ENCODE results near the gene TRUB1.
"Not testable (repeated sequence)": the region's sequence is repeated elsewhere in the genome, so short reads cannot be mapped to it uniquely, and the experiment has no call there.

The TRUB1 gene

DNA sequence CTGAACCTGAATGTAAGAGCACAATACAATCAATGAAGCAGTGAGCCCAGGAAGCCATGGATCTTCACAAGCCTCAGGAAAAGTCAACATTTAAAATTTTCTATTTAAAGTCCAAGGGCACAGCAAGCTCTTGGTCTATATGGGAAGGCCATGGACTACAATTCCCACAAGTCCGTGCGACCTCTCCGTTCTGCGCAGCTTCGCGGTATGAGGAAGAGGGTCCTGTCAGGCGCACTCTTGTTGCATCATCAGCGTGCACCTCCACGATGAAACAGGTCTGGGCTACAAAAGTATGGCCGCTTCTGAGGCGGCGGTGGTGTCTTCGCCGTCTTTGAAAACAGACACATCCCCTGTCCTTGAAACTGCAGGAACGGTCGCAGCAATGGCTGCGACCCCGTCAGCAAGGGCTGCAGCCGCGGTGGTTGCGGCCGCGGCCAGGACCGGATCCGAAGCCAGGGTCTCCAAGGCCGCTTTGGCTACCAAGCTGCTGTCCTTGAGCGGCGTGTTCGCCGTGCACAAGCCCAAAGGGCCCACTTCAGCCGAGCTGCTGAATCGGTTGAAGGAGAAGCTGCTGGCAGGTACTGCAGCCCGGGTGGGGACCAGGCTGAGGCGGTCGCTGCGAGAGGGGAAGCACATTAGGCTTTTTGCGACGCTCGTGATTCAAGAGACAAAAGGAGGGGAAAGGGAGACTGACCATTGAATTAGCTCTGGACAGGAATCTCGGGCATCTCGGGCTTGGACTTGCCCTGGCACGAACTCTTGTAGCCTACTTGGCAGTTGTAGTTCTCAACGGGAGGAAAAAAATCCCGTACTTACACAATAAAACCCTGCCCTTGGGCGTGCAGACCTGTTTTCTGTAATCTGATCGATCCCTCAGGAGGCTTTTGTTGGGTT is at the start of gene TRUB1:
TSS of gene TRUB1 (plus strand) at position 234 of the 894 bp plus-strand sequence. CDS start at position 293, 59 bp downstream.
- Histone ChIP-seq H3K4me1 (ENCODE audit: control insufficient read depth, insufficient read depth, low read length) (peaks cover 7% of the 10 kb centered on the region), H3K27me3 (ENCODE audit: control insufficient read depth, insufficient read depth, low read length) (no peaks in the 10 kb centered on the region), H3K9ac (ENCODE audit: low read length) (peak within 1 kb of the TSS; percentile 95), H3K4me3 (ENCODE audit: low read length) (peak within 1 kb of the TSS; percentile 96), H3K27ac (ENCODE audit: low read depth, low read length) (peak within 1 kb of the TSS; percentile 86), H3K36me3 (ENCODE audit: control insufficient read depth, insufficient read depth, low read length) (peaks cover 7% of the 10 kb centered on the region)

DNA sequence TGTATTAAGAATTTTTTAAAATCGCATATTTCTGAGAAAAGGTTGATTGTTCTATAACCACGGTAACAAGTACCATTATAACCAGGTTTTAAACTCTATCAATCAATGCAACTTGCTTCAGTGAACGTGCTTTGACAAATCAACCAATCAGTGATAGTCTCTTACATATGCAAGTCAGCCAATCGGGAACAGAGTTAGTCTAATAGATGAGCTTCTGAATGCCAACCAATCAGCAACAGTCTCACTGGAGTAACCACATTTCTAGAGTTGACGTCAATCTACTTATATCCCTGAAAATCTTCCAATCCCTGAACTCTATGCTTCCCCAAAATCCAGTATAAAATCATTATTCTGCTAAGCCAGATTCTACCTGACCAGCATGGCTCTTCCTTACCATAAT is 44.7 kb upstream of the TRUB1 start:
- Histone ChIP-seq H3K4me3 (ENCODE audit: low read length) (no peak overlapping the region), H3K36me3 (ENCODE audit: control insufficient read depth, insufficient read depth, low read length) (no peaks in the 10 kb centered on the region), H3K27ac (ENCODE audit: low read depth, low read length) (no peak overlapping the region), H3K4me1 (ENCODE audit: control insufficient read depth, insufficient read depth, low read length) (no peaks in the 10 kb centered on the region), H3K27me3 (ENCODE audit: control insufficient read depth, insufficient read depth, low read length) (no peaks in the 10 kb centered on the region), H3K9ac (ENCODE audit: low read length) (no peak overlapping the region)

DNA sequence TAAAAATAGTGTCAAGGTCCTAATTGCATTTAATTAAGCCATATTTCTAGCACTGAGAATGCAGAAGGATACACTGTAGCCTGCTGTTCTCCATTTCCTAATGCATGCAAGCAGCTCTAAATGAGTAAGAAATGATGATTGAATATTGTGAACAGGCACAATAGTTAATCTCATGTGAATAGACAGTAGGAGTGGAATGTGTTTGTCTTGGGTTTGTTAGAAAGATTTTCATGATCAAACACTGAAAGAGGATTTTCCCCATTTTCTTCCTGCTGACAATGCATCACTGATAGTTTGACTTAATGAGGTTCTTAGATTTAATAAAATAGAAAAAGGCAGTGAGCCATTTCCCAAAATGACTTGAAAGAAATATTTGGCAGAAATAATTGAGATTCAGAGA is 43.1 kb upstream of the TRUB1 start:
- Histone ChIP-seq H3K36me3 (ENCODE audit: control insufficient read depth, insufficient read depth, low read length) (no peaks in the 10 kb centered on the region), H3K4me3 (ENCODE audit: low read length) (no peak overlapping the region), H3K4me1 (ENCODE audit: control insufficient read depth, insufficient read depth, low read length) (no peaks in the 10 kb centered on the region), H3K9ac (ENCODE audit: low read length) (no peak overlapping the region), H3K27me3 (ENCODE audit: control insufficient read depth, insufficient read depth, low read length) (no peaks in the 10 kb centered on the region), H3K27ac (ENCODE audit: low read depth, low read length) (no peak overlapping the region)

DNA sequence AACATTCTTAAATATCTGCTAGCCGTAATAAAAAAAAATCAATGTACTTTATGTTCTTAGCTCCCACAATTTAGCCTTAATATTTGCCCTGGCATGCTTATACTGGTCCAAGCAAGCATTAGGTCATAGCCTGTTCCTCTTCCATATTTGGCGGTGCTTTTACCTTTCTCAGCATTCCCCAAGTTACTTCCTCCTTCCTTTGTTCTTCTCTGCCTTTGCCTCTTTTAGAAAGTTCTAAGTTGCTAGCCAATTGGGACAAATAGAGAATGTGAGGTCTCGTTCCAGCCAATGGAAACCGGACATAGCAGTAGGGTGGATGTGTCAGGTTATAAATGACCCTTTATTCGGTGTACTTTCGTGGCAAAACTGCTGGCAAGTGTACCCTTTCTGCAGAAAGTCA is 41.0 kb upstream of the TRUB1 start:
- H3K27ac ChIP-seq (ENCODE audit: low read depth, low read length); H3K27me3 ChIP-seq (ENCODE audit: control insufficient read depth, insufficient read depth, low read length); H3K4me1 ChIP-seq (ENCODE audit: control insufficient read depth, insufficient read depth, low read length); H3K4me3 ChIP-seq (ENCODE audit: low read length); H3K9ac ChIP-seq (ENCODE audit: low read length); H3K36me3 ChIP-seq (ENCODE audit: control insufficient read depth, insufficient read depth, low read length): not testable (repeated sequence)

DNA sequence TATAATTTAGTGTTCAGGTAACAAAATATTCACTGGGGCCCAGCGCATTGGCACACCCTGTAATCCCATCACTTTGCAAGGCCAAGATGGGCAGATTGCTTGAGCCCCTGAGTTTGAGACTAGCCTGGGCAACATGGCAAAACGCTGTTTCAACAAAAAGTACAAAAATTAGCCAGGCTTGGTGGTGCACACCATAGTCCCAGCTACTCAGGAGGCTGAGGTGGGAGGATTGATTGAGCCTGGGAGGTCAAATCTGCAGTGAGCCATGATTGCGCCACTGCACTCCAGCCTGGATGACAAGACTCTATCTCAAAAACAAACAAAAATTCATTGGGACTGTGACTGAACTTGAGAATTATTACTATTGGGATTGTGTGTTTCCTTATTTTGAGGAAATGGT is 40.4 kb upstream of the TRUB1 start:
- no peak overlapping the region for H3K9ac ChIP-seq (ENCODE audit: low read length)
- no peaks in the 10 kb centered on the region for H3K4me1 ChIP-seq (ENCODE audit: control insufficient read depth, insufficient read depth, low read length)
- no peaks in the 10 kb centered on the region for H3K36me3 ChIP-seq (ENCODE audit: control insufficient read depth, insufficient read depth, low read length)
- no peak overlapping the region for H3K27ac ChIP-seq (ENCODE audit: low read depth, low read length)
- H3K4me3 ChIP-seq (ENCODE audit: low read length) = no peak overlapping the region
- no peaks in the 10 kb centered on the region for H3K27me3 ChIP-seq (ENCODE audit: control insufficient read depth, insufficient read depth, low read length)

DNA sequence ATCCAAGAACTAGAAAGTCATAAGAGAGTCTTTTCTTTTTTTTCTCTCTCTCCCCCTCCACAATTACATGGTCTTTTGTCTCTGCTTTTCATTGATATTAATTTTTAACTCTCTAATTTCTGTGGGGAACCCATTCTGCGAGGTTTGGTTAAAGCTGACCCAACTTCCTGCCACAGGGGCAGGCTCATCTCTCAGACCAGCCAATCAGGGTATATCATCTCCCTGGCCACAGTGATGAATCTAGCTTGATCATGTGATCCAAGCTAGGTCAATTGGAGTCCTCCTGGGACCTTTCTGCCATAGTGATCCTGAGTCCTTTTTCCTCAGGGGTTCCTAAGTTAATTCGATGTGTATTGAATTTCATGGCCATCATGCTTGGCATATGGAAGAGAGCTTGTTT is 38.0 kb upstream of the TRUB1 start:
- H3K27me3 ChIP-seq (ENCODE audit: control insufficient read depth, insufficient read depth, low read length) = no peaks in the 10 kb centered on the region
- no peaks in the 10 kb centered on the region for H3K36me3 ChIP-seq (ENCODE audit: control insufficient read depth, insufficient read depth, low read length)
- no peaks in the 10 kb centered on the region for H3K4me1 ChIP-seq (ENCODE audit: control insufficient read depth, insufficient read depth, low read length)

DNA sequence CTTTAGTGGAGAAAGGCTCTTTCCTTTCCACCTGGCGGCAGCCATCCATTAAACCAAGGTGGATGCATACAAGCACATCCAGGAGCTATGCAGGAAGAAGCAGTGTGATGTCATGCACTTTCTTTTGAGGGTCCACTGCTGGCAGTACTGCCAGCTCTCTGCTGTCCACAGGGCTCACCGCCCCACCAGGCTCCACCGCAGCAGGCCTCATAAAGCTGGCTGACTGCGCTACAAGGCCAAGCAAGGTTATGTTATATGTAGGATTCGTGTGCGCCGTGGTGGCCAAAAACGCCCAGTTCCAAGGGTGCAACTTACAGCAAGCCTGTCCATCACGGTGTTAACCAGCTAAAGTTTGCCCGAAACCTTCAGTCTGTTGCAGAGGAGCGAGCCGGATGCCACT is 37.3 kb upstream of the TRUB1 start:
- no peaks in the 10 kb centered on the region for H3K36me3 ChIP-seq (ENCODE audit: control insufficient read depth, insufficient read depth, low read length)
- H3K27me3 ChIP-seq (ENCODE audit: control insufficient read depth, insufficient read depth, low read length) = no peaks in the 10 kb centered on the region
- no peaks in the 10 kb centered on the region for H3K4me1 ChIP-seq (ENCODE audit: control insufficient read depth, insufficient read depth, low read length)
- H3K9ac ChIP-seq (ENCODE audit: low read length) = no peak overlapping the region
- H3K4me3 ChIP-seq (ENCODE audit: low read length) = no peak overlapping the region
- H3K27ac ChIP-seq (ENCODE audit: low read depth, low read length) = no peak overlapping the region

More for the DNA sequence above, 38.0 kb upstream of the TRUB1 start:
- no peak overlapping the region for H3K27ac ChIP-seq (ENCODE audit: low read depth, low read length)
- H3K4me3 ChIP-seq (ENCODE audit: low read length) = no peak overlapping the region
- no peak overlapping the region for H3K9ac ChIP-seq (ENCODE audit: low read length)

DNA sequence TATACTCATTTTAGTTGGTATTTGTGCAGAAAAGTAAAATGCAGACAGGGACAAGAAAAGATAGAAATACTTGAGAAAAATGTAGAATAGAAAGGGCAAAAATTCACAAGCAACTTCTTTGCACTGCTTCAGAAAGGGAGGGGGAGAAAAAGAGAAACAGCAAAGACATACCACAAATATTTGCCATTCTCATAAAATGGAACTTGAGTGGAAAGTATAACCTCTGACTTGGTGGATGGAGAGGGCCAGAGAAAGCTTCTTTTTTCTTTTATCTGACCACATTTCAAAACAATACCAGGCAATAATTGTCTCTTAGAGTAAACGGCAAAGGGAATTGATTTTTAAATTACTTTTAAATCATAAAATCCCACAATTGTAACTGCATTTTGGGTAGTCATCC is 35.8 kb upstream of the TRUB1 start:
- no peak overlapping the region for H3K27ac ChIP-seq (ENCODE audit: low read depth, low read length)
- H3K9ac ChIP-seq (ENCODE audit: low read length) = no peak overlapping the region
- no peaks in the 10 kb centered on the region for H3K4me1 ChIP-seq (ENCODE audit: control insufficient read depth, insufficient read depth, low read length)
- H3K27me3 ChIP-seq (ENCODE audit: control insufficient read depth, insufficient read depth, low read length) = no peaks in the 10 kb centered on the region
- no peaks in the 10 kb centered on the region for H3K36me3 ChIP-seq (ENCODE audit: control insufficient read depth, insufficient read depth, low read length)
- no peak overlapping the region for H3K4me3 ChIP-seq (ENCODE audit: low read length)

DNA sequence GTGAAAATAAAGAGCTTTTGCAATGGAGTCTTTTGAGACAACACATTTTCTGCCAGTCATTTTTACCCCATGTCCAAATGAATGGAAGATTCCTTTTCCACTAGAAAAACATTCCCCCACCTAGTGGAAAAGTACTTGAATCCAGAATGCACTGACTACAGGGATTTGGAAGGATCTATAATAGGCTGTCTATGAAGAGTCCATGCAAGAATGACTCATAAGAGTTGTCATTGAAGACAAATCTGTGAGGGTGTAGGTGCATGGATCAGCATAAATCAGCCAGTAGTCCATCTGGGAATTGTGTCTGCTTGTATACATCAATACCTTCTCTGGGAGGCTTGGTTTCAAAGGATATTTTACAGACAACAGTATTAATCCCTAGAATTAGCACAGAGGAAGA is 32.5 kb upstream of the TRUB1 start:
- no peak overlapping the region for H3K27ac ChIP-seq (ENCODE audit: low read depth, low read length)
- no peaks in the 10 kb centered on the region for H3K27me3 ChIP-seq (ENCODE audit: control insufficient read depth, insufficient read depth, low read length)
- H3K36me3 ChIP-seq (ENCODE audit: control insufficient read depth, insufficient read depth, low read length) = no peaks in the 10 kb centered on the region

DNA sequence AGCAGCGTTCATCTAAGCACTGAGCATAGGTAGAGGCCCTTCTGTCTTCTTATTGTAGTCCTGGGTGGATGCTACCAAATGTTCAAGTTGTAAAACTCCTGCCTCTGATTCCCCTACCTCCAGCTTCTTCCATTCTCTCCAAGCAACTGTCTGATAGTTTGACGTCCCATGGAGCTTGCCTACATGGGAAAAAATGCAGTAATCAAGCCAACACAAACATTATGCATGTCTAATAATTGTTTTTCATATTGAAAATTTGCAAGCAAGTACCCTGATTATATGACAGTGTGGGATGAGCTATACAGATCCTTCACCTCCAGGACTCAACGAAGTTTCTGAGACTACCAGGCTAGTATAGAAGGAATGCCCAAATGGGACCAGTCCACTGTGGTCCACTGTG is 31.0 kb upstream of the TRUB1 start:
- Histone ChIP-seq H3K4me3 (ENCODE audit: low read length) (no peak overlapping the region), H3K27me3 (ENCODE audit: control insufficient read depth, insufficient read depth, low read length) (no peaks in the 10 kb centered on the region), H3K27ac (ENCODE audit: low read depth, low read length) (no peak overlapping the region), H3K4me1 (ENCODE audit: control insufficient read depth, insufficient read depth, low read length) (no peaks in the 10 kb centered on the region), H3K36me3 (ENCODE audit: control insufficient read depth, insufficient read depth, low read length) (no peaks in the 10 kb centered on the region), H3K9ac (ENCODE audit: low read length) (no peak overlapping the region)

More for the DNA sequence above, 32.5 kb upstream of the TRUB1 start:
- H3K4me3 ChIP-seq (ENCODE audit: low read length) = no peak overlapping the region
- H3K4me1 ChIP-seq (ENCODE audit: control insufficient read depth, insufficient read depth, low read length) = no peaks in the 10 kb centered on the region
- H3K9ac ChIP-seq (ENCODE audit: low read length) = no peak overlapping the region

DNA sequence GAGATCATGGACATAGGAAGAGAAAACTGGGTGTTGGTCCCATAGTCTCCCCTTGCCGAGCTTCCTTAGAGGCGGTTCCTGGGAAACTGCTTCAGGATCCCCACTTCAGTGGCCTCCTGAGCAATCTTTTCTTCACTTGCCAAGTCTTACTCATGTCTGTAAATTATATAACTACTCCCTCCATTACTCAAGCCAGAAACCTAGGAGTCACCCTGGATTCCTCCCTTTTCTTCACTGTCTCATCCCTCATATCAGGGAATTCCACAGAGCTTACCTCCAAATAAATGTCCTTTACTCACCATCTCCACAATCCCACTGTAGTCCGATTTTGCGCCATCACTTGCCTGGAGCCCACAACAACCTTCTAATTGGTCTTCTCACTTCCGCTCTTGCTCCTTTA is 29.1 kb upstream of the TRUB1 start:
- Histone ChIP-seq H3K4me3 (ENCODE audit: low read length) (no peak overlapping the region), H3K27ac (ENCODE audit: low read depth, low read length) (no peak overlapping the region), H3K36me3 (ENCODE audit: control insufficient read depth, insufficient read depth, low read length) (no peaks in the 10 kb centered on the region), H3K9ac (ENCODE audit: low read length) (no peak overlapping the region), H3K27me3 (ENCODE audit: control insufficient read depth, insufficient read depth, low read length) (no peaks in the 10 kb centered on the region), H3K4me1 (ENCODE audit: control insufficient read depth, insufficient read depth, low read length) (no peaks in the 10 kb centered on the region)

DNA sequence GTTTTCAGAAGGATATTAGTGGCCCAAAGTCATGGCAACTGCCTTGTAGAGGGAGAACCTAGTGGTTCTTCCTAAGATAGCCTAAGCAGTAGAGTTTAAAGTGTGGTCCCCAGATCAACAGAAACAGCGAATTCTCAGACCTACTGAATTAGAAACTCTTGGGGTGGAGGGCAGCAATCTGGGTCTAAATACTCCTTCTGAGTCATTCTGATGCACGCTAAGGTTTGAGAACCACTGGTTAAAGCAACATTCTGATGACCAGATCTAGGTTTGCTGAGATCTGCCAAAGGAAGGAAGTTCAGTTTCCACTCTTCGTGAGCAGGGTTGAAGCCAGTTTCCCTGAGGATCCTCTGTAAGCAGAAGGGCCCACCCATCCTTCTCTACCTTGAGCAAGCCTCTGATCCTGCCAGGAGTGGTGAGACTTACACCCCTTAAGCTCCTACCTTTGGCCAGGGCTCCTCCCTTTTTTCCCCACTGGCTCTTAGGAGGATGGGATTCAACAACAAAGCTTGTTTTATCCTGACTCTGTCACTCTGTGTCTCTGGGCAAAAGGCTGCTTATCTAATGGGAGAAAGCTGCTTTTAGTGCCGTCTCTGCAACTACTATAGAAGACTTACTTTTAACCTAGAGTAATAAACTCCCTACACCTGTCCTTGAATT is 26.8 kb upstream of the TRUB1 start:
- H3K4me3 ChIP-seq (ENCODE audit: low read length) = no peak overlapping the region
- no peak overlapping the region for H3K9ac ChIP-seq (ENCODE audit: low read length)
- no peak overlapping the region for H3K27ac ChIP-seq (ENCODE audit: low read depth, low read length)
- no peaks in the 10 kb centered on the region for H3K36me3 ChIP-seq (ENCODE audit: control insufficient read depth, insufficient read depth, low read length)
- H3K4me1 ChIP-seq (ENCODE audit: control insufficient read depth, insufficient read depth, low read length) = no peaks in the 10 kb centered on the region
- no peaks in the 10 kb centered on the region for H3K27me3 ChIP-seq (ENCODE audit: control insufficient read depth, insufficient read depth, low read length)

Measured in rectal smooth muscle tissue (tissue), 1 donor.